SU-DHL-6 (cell line): ENCODE data around the gene CDKAL1.

Experiments used
- CTCF ChIP-seq: fragments of 200-600 bp; sonication (generic); IDR thresholded peaks from one replicate; pipeline ENCODE4 v1.5.1; 2017; ENCODE audit warnings: antibody characterized with exemption, mild to moderate bottlenecking, low read length, moderate library complexity; ENCODE audit not compliant: insufficient read depth, poor library complexity, severe bottlenecking
- EZH2phosphoT487 ChIP-seq: fragments of 200-600 bp; sonication (generic), shearing (Covaris generic); conservative IDR thresholded peaks from 2 replicates; pipeline ENCODE4 v1.6.1; 2018; ENCODE audit warnings: mild to moderate bottlenecking, antibody characterized with exemption, low read length, moderate library complexity, mixed read lengths

- no peak for TF ChIP-seq CTCF
- no peak for TF ChIP-seq EZH2phosphoT487
These were observed 739.2 kb downstream of the CDKAL1 start for GRCh38 chr6:21273451-21273850.
